HS-5 (cell line): ENCODE measurements around the gene ELOVL5.
"Not testable (repeated sequence)": the region's sequence is repeated elsewhere in the genome, so short reads cannot be mapped to it uniquely, and the experiment has no call there.

Experiments
- DNase-seq: peaks from one replicate; pipeline ENCODE4 v3.0.0-alpha.2; 2012; ENCODE audit warnings: low read depth

Gene ELOVL5

DNA sequence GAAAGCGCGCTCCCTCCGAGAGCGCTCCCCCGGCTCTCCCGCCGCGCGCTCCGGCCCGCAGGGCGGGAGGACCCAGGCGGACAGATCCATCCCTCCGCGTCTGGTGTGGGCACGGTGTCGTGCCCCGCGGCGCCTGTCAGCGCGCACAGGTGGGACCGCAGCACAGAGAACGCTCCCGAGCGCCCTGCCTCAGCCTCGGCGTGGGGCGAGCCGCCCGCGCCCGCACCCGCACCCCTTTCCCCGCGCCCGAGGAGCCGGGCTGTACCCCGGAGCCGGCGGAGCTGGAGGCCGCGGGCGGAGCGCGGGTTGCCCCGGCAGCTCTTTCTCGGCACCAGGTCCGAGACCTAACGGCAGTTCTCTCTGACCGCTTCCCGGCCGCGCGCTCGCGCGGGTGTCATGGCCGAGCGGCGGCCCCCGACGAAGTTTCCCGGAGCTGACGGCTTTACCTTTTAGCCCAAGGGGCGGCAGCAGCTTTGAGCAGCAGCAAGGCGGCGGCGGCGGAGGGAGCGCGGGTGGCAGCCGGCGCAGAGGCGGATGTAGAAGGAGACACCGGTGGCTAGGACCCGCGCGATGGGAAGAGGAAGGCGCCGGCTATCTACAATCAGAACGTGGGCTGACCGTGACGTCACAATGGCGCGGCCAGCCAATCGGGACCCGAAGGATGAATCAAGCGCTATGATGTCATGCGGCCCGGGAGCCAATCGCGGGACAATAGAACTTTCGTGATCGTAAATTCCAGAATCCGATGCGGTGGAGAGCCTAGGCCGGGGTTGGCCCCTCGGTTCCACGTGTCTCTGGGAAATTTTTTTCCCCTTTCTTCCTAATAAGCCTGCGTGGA lies at the start of gene ELOVL5:
TSS of gene ELOVL5 (minus strand) at position 580 of the 838 bp plus-strand sequence. CDS start 53,251 bp downstream, outside the sequence.
- peak; percentile 82 for DNase-seq

- no peak for DNase-seq
These were observed 48.5 kb upstream of the ELOVL5 start for GRCh38 chr6:53397283-53397682.

DNA sequence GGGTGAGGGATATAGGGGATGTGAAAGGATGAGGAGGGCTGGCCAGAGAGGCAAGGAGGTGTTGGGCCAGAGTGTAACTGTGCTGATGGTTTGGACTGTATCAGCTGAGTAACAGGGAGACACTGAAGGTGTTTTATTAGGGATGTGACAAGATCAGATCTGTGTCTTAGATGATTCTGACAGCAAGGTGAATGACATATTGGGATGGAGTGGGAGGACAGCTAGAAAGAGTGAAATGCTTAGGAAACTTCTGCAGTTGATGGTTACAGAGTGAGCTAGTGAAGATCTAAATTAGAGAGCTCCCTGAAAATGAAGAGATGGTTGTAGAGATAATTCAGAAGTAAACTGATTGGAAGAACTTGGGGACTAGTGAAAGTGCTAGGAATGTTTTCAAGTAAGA lies 47.2 kb upstream of the ELOVL5 start:
- DNase-seq = no peak

DNA sequence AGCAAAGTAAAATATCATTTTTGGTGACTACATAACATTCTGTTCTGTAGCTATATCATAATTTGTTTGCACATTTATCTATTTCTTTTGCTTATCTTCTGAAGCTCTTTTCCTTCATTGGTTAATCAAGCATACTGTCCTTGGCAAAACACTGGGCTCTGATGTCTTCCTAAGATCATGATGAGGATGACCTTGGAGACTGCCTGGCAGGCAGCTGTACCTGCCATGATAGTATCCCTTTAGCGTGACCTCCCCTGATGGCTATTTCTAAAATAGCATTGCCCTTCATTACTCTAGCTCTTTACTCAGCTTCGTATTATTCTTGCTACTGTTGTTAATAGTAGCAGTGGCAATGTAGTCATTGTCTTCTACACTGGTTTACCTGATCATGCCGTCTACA lies 46.0 kb upstream of the ELOVL5 start:
- no peak for DNase-seq

- DNase-seq = no peak
These were observed 42.4 kb upstream of the ELOVL5 start for GRCh38 chr6:53391170-53391569.

DNA sequence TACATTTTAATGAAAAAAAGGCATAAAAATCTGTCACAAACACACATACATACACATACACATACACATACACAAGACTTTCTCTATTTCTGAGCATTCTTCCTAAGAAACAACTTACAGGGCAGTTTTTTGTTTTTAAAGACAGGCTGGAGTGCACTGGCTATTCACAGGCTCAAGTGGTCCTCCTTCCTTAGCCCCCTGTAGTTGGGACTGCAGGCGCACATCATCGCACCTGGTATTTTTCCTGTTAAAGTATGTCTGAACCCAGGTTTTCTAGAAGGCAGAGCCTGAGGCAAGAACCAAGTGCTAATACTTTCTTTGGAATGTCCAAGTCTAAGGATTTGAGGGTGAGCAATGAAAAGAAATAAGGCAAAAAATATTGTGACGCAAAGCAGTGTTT lies 41.3 kb upstream of the ELOVL5 start:
- DNase-seq = no peak

GRCh38 chr6:53388615-53389014 lies 39.9 kb upstream of the ELOVL5 start:
- not testable (repeated sequence) for DNase-seq

DNA sequence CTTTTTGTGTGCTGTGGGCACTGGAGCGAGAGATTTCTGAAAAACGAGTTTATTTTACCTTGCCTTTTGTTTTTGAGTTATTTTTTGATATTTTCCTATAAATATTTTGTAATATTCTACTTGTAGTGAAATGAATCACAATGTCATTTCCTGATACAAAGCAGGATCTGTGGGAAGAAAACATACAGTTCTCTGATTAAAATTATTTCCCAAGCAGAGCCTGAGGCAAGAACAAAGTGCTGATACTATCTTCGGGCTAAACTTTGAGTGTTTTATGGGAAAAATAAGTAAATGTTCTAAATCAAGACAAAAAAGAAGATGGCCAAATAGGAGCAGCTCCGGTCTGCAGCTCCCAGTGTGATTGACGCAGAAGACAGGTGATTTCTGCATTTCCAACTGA lies 33.7 kb upstream of the ELOVL5 start:
- no peak for DNase-seq

GRCh38 chr6:53378208-53378607 lies 29.5 kb upstream of the ELOVL5 start:
- DNase-seq = no peak

DNA sequence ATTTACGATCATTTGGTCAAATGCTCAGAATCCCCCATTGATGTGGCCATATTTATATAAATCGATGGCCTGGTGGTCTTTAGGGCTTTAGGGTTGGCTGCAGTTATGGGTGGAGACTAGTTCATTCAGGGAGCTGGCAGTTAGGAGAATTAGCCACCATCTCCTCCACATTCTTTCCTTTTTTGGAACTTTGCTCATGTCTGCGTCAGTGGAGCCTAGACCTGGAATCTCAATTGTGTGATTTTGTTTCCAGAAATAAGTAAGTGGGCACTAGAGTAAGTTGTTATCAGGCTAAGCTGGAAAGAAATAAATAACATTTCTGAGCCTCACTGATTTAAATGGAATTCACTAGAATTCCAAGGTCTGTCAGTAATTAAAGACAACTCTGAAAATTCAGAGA lies 29.0 kb upstream of the ELOVL5 start:
- DNase-seq = no peak

GRCh38 chr6:53377289-53377688 lies 28.5 kb upstream of the ELOVL5 start:
- no peak for DNase-seq

DNA sequence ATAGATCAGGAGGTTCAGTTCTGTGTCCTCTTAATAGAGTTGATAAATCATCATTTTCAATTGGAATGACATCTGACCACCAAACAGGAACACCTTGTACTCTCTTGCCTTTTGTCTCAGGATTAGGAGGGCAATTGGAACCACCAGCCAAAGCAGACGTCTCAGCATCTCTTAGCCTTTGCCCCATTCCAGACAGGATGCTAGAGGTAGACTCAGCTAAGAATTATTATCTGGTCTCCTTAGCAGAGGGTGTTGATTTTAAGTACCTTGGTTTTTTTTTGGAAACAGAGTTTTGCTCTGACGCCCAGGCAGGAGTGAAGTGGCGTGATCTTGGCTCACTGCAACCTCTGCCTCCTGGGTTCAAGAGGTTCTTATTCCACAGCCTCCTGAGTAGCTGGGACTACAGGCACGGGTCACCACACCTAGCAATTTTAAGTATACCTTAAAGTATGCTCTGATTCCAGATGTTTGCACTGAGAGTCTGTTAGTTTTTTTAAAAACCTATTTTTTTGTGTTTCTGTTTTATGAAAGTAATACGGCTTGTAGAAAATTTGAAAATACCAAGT lies 28.0 kb upstream of the ELOVL5 start:
- no peak for DNase-seq

DNA sequence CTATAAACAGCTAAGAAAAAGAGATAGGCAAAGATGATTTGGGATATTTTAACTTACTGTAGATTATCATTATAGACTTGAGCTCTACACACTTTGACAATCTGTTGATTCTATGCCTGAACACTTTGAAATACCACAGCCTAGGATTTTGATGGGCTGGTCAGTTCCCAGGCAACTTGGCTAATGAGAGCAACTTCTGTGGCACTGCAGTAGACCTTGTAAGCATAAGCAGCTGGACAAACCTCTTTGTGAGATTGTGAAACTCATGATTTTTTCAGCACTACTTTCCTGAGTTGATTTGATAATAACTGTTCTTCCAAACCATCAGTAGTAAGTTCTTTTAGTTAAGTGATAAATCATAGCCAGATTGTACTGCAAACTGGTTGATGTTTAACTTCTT lies 27.1 kb upstream of the ELOVL5 start:
- DNase-seq = no peak

- DNase-seq = no peak
These were observed 24.9 kb upstream of the ELOVL5 start for GRCh38 chr6:53373638-53374037.

GRCh38 chr6:53369876-53370515 lies 21.2 kb upstream of the ELOVL5 start:
- no peak for DNase-seq

GRCh38 chr6:53369051-53369450 lies 20.3 kb upstream of the ELOVL5 start:
- DNase-seq = no peak

- no peak for DNase-seq
These were observed 17.4 kb upstream of the ELOVL5 start for GRCh38 chr6:53366128-53366641.

GRCh38 chr6:53363341-53364079 lies 14.8 kb upstream of the ELOVL5 start:
- DNase-seq = no peak

GRCh38 chr6:53361549-53362031 lies 12.8 kb upstream of the ELOVL5 start:
- DNase-seq = no peak

GRCh38 chr6:53360093-53360912 lies 11.6 kb upstream of the ELOVL5 start:
- no peak for DNase-seq

GRCh38 chr6:53359843-53360092 lies 11.0 kb upstream of the ELOVL5 start:
- DNase-seq = no peak
